ENCODE measurements around the gene TMBIM4.

- no peak for TF ChIP-seq CTCF (IDR thresholded peaks at IDR 0.05)
- no peak for TF ChIP-seq POLR2A (IDR thresholded peaks at IDR 0.05)
Measured at GRCh38 chr12:66156654-66157053, 13.1 kb downstream of the TMBIM4 start.

Measured in right lobe of liver (tissue), 4 donors.